ENCODE data around the gene CDIP1.

DNA sequence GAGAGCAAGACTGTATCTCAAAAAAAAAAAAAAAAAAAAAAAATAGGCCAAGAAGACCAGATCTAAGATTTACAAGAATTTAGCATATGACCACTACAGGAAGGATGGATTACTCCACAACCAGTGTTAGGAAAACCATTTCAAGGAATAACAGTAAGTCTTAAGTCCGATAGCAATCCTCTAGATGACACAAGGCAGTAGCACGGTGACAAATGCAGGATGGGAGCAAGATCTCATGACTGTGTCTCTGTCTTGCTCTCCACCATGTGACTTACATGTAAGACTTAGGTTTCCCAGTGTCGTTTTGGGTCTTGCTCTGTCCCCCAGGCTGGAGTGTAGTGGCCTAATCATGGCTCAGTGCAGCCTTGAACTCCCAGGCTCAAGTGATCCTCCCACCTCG lies 45.3 kb upstream of the CDIP1 start:
- TF ChIP-seq CTCF (IDR thresholded peaks at IDR 0.05; ENCODE audit: low read depth, low read length, poor library complexity, severe bottlenecking) (no peak), EZH2phosphoT487 (IDR thresholded peaks at IDR 0.05; ENCODE audit: borderline replicate concordance, low read length) (no peak)

Measured in DOHH2 (cell line).